ENCODE measurements around the gene CNTN5.

CNTN5 gene

DNA sequence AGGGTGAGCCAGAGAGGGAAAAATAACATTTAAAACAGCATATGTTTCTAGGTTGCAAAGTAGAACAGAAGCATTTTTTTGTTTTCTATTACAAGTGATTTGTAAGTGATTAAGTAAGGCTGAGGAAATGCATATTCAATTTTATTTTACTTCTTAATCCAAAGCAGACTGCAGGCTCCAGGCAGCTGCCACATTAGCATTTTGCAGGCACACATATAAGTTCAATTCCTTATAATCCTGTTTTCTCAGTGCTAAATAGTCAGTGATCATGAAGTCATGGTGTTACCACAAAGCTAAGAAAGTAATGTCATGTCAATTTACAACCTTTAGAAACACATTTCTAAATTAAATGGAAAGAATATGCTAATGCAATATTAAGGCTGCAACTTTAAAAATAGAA, 149.8 kb downstream of the CNTN5 start:
- DNase-seq (ENCODE audit: low spot score): no peak

DNA sequence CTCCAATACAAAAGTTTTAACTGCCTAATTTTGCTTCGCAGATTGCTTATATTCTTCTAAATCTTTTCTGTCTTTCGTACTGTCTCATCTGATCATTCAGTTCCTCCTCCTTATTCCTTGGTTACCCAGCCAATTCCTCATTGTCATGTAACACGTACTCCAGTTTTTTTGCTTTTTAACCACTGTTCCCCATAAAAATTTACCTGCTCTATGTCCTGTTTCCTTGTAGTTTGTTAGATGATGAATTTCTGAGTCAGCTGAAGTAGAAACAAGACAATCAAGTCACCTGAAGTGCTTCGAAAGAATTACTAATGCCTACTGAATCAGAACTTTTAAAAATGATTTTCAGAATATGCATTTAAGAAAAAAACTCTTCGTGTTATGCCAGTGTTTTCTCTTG, 150.6 kb downstream of the CNTN5 start:
- DNase-seq (ENCODE audit: low spot score): no peak

DNA sequence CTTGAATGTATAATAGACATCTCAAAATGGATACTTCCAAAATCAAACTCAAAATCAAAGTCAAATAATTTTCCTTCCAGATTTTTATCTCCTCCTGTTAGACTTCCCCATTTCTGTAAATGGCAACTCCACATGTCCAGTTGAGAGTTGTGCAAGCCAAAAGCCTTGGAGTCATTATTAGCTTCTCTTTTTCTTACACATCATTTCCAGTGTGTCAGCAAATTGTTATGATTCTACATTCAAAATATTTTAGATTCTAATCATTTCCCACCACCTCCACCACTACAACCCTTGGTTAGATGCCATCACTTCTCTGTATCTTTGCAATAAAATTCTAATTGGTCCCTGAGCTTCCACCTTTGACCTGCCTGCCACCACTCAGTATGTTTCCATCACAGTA, 155.7 kb downstream of the CNTN5 start:
- DNase-seq (ENCODE audit: low spot score): no peak

DNA sequence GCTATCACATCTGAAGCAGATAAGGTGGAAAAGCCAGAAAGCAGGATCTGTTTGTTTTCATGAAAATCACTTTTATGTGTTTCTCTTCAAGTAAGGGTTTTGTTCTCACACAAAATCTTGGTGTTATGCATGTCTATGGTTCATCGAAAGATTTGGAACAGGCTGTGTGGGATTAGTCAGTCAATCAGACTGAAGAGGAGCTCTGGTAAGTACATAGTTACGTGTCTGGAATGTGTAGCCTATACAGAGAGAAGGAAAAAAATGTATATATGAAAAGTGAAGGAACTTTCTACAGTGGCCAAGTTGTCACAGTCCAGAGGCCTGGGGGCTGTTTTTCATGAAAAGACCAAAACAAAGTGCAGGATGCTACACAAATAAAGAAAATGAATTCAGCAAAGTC, 156.7 kb downstream of the CNTN5 start:
- no peak for DNase-seq (ENCODE audit: low spot score)

DNA sequence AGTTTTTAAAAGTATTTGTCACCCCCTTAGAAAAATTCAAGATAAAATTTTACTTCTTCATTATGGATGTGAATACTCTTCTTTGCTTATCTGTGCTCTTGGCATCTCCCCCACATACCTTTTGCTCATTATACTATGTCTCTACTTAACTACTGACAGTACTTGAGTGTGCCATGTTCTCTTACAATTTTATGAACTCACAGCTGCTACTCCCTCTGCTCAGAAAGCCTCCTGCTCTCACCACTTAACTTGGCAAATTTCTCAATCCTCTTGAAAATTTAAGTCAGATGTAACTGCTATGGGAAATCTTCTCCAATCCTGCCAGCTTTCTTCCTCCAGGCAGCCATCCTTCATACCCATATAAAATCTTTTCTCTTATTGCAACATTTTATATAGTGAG, 163.4 kb downstream of the CNTN5 start:
- no peak for DNase-seq (ENCODE audit: low spot score)

DNA sequence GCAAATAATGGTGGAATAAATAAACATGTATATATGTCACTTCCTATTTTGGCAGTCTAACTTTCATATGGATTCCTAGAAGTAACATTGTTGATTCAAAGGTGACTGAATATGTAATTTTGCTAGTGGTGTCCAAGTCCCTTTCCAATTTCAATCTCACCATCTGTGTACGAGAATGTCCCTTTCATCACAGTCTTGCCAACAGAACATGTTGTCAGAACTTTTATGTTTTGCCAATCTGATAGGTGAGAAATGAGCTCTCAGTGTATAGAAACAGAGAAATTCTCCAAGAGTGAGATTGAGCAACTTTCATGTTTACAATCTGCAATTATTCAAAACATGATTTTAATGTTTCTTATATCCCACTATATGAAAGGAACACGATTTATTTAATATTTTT, 167.5 kb downstream of the CNTN5 start:
- DNase-seq (ENCODE audit: low spot score): no peak

DNA sequence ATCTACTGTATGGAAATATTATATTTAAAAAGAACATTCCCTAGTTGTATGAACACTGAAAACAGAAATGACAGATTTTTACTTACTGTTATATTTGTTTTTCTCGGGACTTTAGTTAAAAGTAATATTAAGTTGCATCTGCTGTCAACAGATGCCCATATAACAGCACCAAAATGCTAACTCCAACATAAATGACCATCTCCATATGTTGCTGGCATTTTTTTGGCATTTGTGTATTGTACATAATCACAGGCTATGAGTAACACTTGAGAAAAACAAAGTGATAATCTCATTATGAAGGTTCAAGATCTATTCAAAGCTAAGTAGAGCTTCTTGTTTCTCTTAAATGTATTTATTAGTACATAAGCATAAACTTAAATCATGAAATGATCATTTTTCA, 172.0 kb downstream of the CNTN5 start:
- DNase-seq (ENCODE audit: low spot score): no peak

DNA sequence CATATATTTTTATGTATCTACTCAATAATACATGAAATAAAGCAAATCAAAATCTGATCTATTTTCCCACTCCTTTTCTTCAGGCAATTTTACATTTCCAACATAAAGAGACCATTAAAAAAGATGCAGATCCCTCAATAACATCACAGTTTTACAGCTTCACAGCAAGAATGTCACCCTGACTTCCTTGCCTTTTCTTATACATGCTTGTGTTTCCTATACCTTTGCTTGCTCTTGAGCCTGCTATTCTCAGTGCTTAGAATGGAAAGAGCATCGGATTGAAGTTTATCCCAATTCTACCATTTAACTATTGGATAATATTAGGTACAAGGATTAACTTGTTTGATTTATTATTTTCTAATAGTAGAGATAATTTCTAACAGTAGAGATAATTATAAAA, 176.7 kb downstream of the CNTN5 start:
- DNase-seq (ENCODE audit: low spot score): no peak

DNA sequence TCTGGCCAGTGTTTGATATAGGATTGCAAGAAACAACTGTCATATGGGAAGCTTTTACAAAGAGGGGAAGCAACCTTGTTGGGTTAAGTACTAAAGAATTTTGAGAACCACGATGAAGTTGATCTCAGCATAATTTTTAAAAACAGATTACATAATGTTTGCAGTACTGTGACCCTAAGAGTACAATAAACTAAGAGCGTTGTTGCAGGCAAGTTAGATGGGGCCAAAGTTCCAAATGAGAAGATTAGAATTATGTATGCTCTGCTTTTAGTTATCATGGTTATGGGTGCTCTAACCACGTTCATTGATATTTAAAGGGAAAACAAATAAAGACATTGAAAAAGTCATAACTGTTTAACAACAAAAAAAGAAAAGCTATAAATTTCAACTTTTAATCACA, 177.5 kb downstream of the CNTN5 start:
- DNase-seq (ENCODE audit: low spot score): no peak

DNA sequence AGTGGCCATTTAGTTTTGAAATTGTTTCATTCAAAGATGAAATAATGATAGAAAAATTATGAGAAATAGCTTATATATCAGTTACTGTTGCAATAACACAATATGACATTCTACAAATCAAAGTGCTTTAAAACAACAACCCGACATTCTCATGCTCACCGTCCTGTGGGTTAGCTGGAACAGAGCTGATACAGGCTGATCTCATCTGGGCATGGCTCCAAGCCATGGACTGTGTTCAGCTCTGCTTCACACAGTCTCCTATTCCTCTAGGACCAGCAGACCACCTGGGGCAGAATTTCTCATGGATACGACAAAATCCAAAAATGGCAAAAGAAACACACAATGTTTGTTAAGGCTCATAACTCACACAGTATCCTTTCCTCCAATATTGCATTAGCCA, 178.6 kb downstream of the CNTN5 start:
- no peak for DNase-seq (ENCODE audit: low spot score)

DNA sequence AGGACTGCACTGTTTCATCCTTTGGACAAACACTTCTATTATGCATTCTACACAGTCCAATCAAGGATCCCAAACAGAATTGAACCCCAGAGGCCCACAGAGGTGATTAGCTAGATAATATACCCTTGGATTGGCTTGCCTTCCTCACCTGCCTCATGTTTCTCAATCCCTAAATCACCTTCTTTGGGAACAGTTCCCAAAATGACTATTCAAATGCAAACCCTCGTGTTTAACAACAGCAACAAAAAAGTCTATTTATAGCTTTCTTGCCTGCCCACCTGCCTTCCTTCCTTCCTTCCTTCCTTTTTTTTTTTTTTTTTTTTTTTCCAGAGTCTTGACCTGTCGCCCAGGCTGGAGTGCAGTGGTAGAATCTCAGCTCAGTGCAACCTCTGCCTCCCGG, 180.0 kb downstream of the CNTN5 start:
- no peak for DNase-seq (ENCODE audit: low spot score)

DNA sequence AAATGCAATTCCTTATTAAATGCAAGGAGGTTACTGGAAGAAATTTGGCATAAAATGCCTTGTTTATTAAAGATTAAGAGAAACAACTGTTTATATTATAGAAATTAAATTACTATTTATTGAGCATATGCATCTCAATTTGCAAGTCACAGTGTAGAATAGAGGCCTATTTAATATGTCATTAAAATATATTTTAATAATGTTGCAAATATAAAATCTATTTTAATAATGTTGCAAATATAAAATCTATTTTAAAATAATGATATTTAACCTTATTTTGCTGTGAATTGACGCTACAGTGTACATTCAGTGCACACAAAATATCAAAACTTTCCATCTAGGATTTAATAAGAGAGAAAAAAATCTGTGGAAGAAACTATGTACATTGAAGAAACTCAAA, 188.1 kb downstream of the CNTN5 start:
- no peak for DNase-seq (ENCODE audit: low spot score)

DNA sequence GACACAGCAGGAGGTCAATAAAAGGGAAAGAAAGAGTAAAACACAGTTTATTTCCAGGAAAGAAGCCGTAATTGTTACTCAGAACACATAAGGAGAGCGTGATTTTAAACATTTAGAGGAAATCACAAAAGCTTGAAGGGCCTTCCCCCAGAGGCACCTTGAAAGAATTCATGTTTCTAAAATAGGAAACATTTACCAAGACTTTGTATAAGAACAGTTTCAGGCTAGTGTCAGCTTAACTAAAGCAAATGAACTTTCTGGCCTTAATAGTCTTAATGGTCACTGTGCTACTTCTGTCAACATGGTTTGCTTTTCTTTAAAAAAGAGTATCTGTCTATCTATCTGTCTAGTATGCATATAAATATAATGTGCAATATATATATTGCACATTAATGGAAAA, 208.8 kb downstream of the CNTN5 start:
- DNase-seq (ENCODE audit: low spot score): no peak

DNA sequence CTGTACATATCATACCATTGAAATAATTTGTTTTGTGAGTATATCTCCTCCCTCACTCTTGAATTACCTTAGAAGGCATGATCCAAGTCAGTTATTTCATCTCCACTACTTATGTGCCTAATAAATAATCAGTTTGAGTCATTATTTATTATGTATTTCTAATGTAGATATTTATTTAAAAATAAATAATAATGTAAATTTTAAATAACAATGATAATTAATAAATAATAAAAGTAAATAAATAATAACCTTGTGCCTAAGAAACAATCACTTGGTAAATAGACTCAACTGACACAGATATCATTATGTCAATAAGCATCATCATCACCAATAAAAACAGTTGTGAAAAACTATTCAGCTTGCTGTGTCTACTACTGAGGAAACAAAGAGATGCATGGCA, 213.8 kb downstream of the CNTN5 start:
- no peak for DNase-seq (ENCODE audit: low spot score)

DNA sequence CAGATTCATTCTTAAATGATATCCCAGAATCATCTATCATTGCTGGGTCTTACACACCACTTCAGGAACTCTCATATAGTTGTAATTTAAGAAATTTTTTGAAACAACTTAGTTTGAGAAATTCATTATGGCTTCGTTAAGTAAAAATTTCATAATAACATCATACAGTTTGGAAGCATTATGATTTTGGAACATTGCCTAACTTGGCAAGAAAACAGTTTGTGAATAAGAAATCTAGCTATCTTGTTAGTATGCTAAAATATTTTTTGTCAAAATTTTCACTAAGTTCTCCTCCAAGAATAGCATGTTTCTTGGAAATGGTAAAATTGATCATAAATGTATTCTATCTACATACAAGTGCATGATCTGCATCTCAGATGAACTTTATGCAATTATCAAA, 217.7 kb downstream of the CNTN5 start:
- no peak for DNase-seq (ENCODE audit: low spot score)

DNA sequence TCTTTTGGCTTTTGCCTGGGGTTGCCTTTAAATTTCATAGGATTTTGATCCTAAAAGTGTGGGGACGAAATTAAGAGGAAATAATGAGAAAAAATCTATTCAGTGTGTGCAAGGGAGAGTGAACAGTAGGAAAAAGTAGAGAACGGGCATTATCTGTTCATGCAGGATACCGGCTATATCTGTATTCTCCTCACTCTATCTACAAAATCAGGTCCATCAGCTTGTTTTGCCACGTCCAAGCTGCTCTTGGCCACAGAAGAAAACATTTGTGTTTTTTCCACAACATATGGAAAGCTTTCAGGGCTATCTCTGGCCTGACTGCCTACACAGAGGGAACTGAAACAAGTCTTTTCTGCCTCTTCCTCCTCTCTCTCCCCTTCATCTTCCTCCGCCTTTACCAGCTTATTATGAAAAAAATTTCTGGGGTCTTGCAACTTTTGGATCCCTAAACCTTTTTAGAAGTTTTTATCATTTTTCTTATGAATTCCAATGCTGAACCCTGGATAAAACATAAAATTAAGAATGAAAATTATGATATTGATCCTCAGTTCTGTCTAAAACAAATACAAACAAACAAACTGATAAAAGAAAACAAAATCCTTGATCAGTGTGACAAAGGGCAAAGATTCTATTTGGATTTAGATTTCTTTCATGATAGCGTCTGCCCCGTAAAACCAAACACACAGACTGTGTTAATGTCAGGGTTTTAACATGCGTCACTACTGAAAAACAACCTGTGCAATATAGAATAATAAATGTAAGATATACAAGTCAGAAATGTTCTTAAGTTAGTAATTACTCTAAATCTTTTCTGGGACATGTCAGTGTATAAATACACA, 219.7 kb downstream of the CNTN5 start:
- DNase-seq (ENCODE audit: low spot score): no peak

DNA sequence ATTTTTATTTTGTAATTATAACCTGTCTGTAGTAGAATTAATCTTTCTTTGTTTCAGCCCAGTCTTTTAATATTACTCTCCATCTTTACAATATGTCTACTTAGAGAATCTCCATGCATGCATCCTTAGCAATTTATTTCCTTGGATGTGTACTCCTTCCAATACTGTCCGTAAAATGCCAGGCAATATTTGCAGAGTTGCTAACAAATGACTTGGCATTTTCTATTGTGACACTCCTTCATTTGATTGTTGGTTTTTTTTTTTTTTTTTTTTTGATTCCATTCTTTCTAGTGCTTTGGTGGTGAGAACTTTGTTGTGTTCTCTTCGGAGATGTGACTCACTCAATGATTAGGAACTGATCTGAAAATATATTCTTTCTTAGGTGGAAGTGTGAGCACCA, 220.3 kb downstream of the CNTN5 start:
- no peak for DNase-seq (ENCODE audit: low spot score)

DNA sequence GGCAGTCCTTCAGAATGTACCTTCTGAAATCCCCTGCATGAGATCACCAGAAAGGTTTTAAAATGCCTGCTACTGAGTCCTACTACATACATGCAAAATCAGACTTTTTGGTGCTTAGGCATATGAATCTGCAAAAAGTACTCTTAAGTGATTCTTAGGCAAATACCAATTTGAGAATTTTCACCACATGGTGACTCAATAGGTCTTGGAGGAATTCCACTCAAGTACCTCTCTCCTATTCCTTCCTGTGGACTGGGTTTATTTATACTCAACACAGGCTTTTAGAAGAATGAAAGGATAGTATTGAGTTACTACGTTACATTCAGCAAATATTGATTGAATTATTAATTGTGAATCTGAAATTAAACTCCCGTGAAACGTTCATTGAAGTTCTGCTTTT, 223.9 kb downstream of the CNTN5 start:
- DNase-seq (ENCODE audit: low spot score): no peak

DNA sequence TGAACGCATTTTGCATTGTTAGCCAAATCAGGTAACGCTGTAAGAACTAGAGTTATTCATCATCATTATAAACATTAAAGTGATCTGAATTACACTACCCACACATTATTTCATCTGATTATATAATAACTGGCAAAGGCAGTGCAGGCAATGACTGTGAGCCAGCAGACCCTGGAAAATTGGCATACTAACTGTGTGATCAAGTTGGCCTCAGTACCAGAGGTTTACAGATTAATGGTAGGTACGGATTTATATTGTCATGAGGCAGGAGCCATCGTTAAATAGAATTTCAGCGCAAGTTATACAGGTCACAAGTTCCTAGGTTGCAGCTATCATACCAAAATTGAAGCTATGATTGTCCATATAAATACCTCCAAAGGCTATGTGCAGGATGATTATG, 225.4 kb downstream of the CNTN5 start:
- DNase-seq (ENCODE audit: low spot score): no peak

DNA sequence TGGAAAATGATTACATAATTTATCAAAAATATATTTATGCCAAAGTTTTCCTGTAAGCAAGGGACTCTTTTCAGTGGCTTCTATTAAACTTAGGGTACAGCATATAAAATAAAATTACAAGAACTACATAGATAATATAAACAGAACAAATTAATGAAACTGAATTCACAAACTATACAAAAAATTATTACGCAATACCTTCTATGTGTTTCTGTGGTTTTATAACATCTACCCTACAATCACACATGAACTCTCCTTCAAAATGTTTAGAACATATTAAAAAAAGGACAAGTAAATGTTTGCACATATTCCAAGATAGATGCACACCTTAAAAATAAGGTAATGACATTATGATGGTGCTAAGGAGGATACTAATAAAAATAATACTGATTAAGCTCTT, 235.9 kb downstream of the CNTN5 start:
- no peak for DNase-seq (ENCODE audit: low spot score)

DNA sequence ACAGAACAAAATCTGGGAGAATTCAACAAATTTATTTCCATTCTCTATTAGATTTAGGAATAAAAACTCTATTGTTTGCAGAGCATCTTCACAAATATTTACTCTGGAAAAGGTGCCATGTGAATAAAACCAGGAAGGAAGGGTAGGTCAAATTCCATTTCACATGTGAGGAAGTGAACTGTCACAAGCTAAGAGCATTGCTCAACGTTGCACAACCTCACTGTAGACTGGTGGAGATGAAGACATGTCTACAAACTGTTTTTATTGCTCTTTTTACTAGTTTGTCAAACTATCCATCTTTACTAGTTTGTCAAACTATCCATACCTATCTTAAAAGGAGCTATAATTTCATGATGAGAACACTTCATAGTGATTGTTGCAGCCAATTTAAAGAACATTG, 236.4 kb downstream of the CNTN5 start:
- DNase-seq (ENCODE audit: low spot score): no peak

DNA sequence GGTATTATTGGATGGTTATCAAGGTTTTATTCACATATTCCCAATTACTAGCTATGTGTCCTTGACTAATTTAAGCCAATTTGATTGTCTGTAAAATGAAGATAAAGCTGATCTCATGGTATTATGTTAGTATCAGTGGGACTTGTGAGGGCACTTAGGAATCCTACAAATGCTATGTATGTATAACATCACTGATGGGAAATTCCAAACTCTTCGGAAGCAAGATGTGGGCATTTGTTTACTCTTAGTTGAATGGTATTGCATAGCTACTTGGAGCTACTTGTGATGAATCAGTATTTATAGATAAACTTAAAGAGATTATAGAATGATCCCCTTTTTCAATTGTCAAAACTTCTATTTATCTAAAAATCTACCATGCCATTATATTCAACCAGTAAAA, 239.9 kb downstream of the CNTN5 start:
- no peak for DNase-seq (ENCODE audit: low spot score)

DNA sequence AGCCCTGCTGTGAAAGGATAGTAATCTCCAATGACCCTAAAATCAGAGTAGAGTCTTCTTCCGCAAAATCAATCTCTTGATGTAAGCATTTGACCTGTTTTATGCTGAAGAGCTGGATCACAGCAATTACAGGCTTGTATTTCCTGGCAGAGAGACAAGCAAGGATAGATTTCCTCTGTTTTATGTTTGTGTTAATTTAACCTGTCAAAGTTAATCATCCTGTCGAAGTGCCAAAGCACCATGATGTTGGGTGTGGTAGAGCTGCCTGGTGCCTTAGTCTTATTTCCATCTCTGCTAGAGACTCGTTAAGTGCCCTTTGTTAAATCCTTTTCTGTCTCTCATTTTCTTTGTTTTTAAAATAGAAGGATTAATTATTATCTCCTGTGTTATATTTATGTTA, 248.1 kb downstream of the CNTN5 start:
- DNase-seq (ENCODE audit: low spot score): no peak

DNA sequence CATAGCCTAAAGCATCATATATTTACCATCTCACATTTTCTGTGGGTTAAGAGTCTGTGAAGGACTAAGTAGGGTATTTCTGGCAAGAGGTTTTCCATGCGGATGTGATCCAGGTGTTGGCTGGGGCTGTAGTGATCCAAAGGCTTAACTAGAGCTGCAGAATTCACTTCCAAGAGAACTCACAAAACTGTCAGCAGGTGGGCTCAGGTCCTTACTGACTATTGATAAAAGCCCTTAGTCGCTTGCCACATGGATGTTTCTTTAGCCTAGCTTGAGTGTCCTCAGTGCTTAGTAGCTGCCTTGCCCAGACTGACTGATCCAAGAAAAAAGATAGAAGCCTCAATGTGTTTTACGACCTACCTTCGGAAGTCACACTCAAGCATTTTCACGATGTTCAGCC, 250.8 kb downstream of the CNTN5 start:
- no peak for DNase-seq (ENCODE audit: low spot score)

DNA sequence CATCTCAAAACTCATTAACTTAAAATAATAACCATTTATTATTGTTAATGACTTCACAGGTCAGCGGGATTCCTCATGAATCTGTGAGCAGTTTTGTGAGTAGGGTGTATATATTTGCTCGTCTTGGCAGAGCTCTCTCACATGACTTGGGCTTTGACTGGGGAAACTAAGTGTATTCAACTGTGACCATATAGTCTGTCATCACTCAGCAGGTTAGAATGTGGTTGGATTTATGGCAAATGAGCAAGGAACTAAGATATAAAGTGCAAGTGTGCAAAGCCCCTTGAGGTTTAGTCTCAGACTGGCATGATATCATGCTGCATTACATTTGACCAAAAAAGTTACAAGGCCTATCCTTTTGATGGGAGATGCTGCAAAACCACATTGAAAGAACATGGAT, 254.8 kb downstream of the CNTN5 start:
- DNase-seq (ENCODE audit: low spot score): no peak
